ENCODE measurements around the gene SLC6A16.
"Not testable (repeated sequence)": the region's sequence is repeated elsewhere in the genome, so short reads cannot be mapped to it uniquely, and the experiment has no call there.

Gene SLC6A16

GRCh38 chr19:49328741-49329140 is 3.8 kb upstream of the SLC6A16 start:
- peak; percentile 23 for DNase-seq

DNA sequence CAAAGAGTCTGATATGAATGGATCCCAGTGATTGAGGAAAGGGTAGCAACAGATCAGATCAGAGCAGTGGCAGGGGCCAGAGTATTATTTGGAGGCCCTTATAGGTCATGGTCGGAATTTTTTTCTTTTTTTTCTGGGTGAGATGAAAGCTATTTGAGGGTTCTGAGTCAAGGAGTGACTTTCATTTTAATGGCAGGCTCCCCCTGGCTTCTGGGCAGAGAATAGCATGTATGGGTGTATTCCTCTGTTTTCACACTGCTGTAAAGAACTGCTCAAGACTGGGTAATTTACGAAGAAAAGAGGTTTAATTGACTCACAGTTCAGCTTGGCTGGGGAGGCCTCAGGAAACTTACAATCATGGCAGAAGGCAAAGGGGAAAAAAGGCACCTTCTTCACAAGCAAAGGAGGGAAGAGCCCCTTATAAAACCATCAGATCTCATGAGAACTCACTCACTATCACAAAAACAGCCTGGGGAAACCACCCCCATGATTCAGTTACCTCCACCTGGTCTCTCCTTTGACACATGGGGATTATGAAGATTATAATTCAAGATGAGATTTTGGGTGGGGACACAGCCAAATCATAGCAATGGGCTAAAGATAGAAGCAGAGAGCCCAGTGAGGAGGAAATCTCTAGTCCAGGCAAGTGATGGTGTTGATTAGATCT is 3.0 kb upstream of the SLC6A16 start:
- DNase-seq = peak; percentile 56

DNA sequence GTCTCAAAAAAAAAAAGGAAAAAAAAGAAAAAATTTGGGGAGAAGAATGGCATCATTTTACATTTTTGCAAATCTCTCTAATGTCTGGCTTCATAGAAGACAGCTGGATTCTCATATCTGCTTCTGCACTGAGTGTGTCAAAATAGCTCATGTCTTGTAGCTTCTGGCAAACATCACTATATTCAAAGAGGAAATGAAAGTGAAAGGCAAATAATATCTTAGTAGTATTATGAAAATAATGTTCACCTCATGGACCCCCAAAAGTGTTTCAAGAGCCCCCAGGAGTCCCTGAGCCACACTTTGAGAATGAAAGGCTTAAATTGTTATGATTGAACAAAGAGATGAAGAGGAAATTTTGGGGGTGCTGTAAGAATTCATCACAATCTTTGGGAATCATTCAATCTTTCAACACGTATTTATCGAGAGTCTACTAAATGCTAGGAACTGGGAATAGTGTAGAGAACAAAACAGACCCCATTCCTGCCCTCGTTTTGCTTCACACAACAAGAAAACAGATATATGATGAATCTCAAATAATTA is 1.2 kb upstream of the SLC6A16 start:
- no peak for DNase-seq

DNA sequence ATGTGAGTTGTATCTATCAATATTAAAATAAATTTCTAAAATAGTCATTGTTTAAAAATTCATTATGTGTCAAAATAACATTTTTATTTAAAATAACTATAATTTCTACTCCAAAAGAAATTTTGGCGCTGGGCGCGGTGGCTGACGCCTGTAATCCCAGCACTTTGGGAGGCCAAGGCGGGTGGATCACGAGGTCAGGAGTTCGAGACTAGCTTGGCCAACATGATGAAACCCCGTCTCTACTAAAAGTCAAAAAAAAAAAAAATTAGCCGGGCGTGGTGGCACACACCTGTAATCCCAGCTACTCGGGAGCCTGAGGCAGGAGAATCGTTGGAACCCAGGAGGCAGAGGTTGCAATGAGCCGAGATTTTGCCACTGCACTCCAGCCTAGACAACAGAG is 765 bp upstream of the SLC6A16 start:
- not testable (repeated sequence) for DNase-seq

GRCh38 chr19:49318296-49318695 is 6.7 kb downstream of the SLC6A16 start:
- no peak for DNase-seq

DNA sequence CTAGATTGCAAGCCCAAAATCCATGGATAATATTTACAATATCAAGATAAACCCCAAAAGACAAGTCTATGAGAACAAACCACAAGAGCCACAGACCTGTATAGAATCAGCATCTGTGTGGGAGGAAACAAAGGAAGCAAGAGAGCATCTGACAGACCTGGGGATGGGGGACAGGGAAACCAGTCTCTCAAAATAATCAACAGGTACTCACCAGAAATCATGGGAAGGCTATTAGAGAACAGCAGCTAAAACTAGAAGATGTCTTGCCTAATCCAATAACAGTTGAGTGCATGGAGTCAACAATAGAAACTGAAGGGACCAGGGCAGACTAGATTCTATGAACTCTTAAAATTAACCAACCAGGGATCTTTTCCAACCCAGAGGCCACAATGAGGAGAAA is 8.7 kb downstream of the SLC6A16 start:
- DNase-seq = no peak

DNA sequence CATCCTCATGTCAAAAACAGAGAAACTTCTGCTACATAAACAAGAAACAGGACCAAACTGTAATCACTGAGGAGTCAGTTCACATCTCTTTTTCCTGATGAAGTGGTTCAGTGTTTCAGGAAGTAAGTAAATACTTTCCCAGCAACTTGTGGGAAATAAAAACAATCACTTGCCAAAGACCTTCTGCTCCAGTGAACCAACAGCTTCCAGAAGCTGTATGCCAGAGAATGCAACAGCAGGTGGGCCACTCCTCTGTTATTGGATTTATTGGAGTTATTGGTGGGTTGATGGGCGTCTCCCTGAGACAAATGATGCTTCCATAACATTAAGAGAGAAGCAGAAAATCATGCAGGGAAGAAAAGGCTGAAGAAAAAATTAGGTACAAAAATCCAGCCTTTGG is 9.9 kb downstream of the SLC6A16 start:
- DNase-seq = no peak

DNA sequence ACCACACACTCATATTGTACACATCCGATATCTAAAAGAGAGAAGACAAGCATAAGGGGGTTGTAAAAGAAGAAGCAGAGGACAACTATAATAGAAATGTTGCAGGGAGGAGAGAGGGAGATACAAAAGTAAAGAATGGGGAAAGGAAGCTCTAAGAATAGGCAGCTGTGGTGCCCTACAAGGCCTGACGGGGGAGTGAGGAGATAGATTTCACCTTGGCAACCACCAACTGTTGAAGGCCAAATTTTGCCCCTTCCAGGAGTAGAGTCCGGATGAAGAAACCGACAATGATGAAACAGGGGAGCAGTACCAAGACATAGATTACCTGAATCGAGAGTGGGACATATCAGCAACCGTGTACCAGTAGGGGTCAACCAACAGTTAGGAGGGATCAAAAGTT is 15.9 kb downstream of the SLC6A16 start:
- DNase-seq = no peak

- DNase-seq = not testable (repeated sequence)
Measured at GRCh38 chr19:49306734-49307133, 18.3 kb downstream of the SLC6A16 start.

DNA sequence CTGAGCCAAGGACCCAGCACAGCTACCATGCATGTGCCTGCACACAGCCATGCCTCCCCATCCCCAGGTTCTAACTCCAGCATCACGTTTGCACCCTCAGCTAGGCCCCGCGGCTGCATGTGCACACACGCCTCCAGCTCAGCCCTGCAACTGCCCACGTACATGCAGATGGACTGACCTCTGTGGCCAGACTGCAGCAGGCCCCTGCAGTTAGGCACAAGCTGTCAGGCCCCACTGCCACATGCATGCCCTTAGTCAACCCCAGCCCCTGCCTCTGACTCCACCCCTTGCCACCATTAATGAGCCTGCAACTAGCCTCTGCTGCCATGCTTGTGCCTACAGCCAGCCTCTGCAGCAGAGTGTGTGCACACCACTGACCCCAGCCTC is 23.1 kb downstream of the SLC6A16 start:
- no peak for DNase-seq

DNA sequence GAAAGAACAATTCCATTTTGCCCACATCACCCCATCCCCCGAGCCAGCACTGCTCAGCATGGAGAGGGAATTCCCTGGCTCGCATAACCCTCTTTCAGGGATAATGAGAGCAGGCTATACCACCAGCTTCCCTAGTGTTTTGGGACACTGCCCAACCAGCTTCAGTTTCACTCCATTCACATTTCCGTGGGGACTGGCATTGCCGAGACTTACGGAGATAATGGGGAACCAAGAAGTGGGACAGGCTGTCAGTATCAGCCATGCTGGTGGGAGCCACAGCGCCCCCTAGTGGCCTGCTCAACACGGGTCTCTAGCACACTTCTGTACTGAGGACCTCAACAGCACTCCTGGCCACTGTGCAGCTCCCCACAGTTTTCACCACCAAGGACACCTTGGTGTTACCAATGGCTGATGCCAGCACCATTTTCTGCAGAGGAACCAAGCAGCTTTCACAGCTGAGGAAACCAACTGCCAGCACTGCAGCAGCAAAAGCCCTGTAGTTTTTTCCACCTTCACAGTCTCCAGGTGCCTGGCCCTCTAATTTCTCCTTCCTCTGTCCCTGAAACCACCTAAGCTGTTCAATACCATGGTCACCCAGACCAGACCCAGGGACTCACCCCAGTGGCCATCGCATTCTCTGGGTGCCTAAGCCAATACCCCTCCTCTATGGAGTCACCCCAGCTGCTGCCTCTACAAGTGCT is 23.7 kb downstream of the SLC6A16 start:
- DNase-seq = peak; percentile 97

- DNase-seq = not testable (repeated sequence)
Measured at GRCh38 chr19:49298653-49299052, 26.3 kb downstream of the SLC6A16 start.

DNA sequence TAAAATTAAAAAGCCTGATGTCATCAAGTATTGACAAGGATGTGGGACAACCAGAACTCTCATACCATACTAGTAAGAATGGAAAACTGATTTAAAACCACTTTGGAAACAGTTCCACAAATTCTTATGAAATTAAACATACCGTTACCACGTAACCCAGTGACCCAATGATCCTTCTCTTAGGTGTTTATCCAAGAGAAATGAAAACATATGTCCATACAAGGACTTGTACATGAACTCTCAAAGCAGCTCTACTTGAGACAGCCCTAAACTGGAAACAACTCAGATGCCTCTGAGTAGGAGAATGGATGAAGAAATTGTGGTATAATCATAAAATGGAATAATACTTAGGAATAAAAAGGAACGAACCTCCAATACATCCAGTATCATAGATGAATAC is 27.6 kb downstream of the SLC6A16 start:
- no peak for DNase-seq

GRCh38 chr19:49295208-49295880 is 29.6 kb downstream of the SLC6A16 start:
- no peak for DNase-seq

GRCh38 chr19:49294401-49294800 is 30.6 kb downstream of the SLC6A16 start:
- DNase-seq = no peak

GRCh38 chr19:49290517-49290916 is 34.5 kb downstream of the SLC6A16 start:
- DNase-seq = no peak

DNA sequence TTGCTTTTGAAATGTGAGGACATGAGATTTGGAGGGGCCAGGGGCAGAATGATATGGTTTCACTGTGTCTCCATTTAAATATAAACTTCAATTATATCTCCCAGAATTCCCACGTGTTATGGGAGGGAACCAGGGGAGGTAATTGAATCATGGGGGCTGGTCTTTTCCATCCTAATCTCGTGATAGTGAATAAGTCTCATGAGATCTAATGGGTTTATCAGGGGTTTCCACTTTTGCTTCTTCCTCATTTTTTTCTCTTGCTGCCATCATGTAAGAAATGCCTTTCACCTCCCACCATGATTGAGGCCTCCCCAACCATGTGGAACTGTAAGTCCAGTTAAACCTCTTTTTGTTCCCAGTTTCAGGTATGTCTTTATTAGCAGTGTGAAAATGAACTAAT is 35.7 kb downstream of the SLC6A16 start:
- DNase-seq = not testable (repeated sequence)

DNA sequence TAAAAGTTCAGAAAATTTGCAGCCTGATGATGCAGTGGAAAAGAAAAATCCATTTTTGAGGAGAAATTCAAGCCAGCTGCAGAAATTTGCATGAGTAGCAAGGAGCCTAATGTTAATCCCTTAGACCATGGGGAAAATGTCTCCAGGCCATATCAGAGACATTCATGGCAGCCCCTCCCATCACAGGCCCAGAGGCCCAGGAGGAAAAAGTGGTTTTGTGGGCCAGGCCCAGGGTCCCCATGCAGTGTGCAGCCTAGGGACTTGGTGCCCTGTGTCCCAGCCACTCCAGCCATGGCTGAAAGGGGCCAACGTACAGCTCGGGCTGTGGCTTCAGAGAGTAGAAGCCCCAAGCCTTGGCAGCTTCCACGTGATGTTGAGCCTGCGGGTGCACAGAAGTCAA is 36.8 kb downstream of the SLC6A16 start:
- not testable (repeated sequence) for DNase-seq

GRCh38 chr19:49287141-49287770 is 37.7 kb downstream of the SLC6A16 start:
- DNase-seq = no peak

DNA sequence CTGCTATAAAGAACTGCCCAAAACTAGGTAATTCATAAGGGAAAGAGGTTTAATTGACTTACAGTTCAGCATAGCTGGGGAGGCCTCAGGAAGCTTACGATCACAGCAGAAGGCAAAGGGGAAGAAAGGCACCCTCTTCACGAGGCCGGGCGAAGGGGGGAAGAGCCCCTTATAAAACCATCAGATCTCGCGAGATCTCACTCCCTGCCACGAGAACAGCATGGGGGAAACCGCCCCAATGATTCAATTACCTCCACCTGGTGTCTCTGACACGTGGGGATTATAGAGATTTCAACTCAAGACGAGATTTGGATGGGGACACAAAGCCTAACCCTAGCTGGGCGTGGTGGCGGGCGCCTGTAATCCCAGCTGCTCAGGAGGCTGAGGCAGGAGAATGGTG is 42.8 kb downstream of the SLC6A16 start:
- no peak for DNase-seq

DNA sequence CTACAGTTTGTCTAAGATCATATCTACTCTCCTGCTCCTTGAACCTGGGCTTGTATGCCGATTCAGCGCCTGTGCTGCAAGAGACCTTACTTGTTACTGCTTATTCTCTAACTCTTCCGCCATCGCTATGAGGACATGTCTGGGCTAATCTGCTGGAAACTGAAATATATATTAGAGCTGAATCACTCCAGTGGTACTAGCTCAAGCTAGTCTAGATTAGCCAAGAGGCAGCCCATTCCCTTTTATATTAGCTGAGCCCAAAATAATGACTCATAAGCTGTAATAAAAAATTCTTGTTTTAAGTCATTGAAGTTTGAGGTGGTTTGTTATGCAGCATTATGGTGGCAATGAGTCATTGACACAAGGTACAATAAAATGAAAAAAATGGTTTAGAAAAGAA is 52.8 kb downstream of the SLC6A16 start:
- DNase-seq = no peak

- DNase-seq = no peak
Measured at GRCh38 chr19:49271080-49271753, 53.8 kb downstream of the SLC6A16 start.

GRCh38 chr19:49266409-49266808 is 58.6 kb downstream of the SLC6A16 start:
- peak; percentile 75 for DNase-seq

All from activated CD8-positive, alpha-beta memory T cell treated with anti-CD3 and anti-CD28 coated beads, Interleukin-2, amount 50 U/mL, for 48 hours (primary cell).